HG03097 (cell line): ENCODE measurements around the gene LGALS14.
"Not testable (repeated sequence)": the region's sequence is repeated elsewhere in the genome, so short reads cannot be mapped to it uniquely, and the experiment has no call there.

Source experiments
- ATAC-seq: cut with Tn5 transposase; IDR thresholded peaks from one replicate; pipeline ENCODE4 v1.9.1; 2021; ENCODE audit not compliant: unreplicated experiment, low FRiP score

Gene LGALS14

DNA sequence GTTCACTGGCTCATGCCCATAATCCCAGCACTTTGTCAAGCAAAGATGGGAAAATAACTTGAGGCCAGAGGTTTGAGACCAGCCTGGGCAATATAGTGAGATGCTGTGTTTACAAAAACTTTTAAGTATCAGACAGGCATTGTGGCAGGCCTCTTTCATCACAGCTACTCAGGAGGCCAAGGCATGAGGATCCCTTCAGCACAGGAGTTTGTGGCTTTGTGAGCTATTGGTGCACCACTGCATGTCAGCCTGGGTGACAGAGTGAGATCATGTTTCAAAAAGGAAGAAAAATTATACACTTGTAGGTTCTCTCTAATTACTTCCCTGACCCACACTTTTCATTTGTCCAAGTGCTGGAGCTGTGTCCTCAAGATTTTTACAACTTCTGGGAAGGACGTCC is 11.5 kb upstream of the LGALS14 start:
- no peak for ATAC-seq

DNA sequence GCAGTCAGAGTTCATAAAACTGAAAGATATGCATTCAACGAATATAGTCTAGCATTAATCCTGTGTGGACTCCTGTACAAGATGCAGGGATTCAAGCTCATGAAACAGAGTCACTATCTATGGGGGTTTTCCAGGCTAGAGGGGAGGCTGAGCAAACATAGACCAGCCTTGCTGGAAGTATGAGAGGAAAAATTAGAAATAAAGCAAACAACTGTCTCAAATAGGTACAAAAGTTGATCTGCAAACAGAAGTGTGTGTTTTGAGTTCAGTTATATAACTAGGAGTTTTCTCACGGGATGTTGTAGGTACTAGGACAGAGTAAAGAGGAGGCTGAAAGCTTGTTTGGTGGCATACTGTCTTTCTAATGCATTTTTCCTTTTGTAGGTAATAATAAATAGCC is 8.5 kb upstream of the LGALS14 start:
- no peak for ATAC-seq

DNA sequence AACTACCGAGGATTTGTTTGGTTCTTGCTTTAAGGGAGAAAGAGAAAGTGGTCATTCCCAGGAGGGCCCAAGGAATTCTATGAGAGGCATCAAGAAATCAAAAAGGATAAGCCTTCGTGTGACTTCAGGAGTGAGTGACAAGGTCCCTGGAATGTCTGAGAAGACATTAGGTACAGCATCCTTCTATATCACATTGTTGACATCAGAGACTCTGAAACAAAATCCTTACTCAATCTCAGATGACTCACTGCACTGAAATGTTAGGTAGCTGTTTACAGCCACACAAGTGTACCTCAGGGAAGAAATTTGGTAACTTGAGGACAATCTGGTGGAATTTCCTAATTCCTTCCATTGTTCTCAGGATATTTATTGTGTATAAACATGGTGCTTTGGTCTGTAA is 7.9 kb upstream of the LGALS14 start:
- ATAC-seq: no peak

- ATAC-seq: no peak
Observed at GRCh38 chr19:39698535-39698934, 5.7 kb upstream of the LGALS14 start.

DNA sequence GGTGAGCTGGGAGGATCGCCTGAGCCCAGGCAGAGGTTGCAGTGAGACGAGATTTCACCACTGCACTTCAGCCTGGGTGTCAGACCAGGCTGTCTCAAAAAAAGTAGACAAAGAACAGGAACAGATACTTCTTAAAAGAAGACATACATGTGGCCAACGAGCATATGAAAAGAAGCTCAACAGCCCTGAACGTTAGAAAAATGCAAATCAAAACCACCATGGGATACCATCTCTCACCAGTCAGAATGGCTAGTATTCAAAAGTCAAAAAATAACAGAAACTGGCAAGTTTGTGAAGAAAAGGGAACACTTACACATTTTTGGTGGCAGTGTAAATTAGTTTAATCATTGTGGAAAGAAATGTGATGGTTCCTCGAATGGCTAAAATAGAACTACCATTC is 3.0 kb upstream of the LGALS14 start:
- ATAC-seq: no peak

DNA sequence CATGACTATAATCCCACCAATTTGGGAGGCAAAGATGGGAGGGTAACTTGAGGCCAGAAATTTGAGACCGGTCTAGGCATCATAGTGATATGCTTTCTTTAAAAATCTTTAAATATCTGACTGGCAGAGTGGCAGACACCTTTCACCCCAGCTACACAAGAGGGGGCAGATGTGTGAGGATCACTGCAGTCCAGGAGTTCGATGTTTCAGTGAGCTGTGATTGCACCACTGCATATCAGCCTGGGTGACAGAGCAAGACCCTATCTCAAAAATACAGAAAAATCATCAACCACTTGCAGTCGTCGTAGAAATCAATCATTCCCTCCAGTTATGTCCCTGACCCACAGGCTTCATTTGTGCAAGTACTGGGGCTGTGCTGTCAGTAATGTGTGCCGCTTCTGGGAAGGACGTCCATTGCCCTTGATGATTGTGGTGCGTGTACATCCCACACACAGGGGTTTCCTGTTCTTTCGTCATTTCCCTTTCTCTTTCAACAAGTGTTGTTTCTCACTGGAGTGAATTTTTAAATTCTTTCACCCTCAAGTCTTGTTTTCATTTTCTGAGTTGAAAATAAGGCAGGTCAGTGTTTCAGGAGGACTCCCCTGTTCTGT is 1.4 kb downstream of the LGALS14 start:
- ATAC-seq: no peak

GRCh38 chr19:39708594-39708993 is 4.3 kb downstream of the LGALS14 start:
- ATAC-seq: no peak

- ATAC-seq: no peak
Observed at GRCh38 chr19:39709026-39709872, 5.0 kb downstream of the LGALS14 start.

GRCh38 chr19:39710333-39710890 is 6.1 kb downstream of the LGALS14 start:
- ATAC-seq: no peak

GRCh38 chr19:39720144-39720543 is 15.9 kb downstream of the LGALS14 start:
- not testable (repeated sequence) for ATAC-seq

- ATAC-seq: no peak
Observed at GRCh38 chr19:39725995-39726394, 21.7 kb downstream of the LGALS14 start.

GRCh38 chr19:39727070-39727800 is 23.0 kb downstream of the LGALS14 start:
- ATAC-seq: no peak

DNA sequence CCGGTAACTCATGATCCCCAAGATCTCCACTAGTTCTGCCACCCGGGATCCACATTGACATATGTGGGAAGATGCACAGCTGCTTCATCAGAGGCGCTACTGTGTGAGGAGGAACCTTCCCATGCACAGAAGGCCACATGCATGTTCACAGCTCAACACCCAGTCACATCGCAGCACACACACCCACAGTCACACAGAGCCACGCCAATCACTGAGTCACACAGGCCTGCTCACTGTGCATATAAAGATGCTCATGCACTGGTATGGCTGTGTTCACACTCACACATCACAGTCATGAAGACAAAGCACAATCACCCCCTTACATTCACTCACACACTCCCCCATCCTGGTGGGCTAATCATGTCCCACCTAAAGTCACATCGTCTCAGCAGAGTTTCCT is 23.8 kb downstream of the LGALS14 start:
- no peak for ATAC-seq

GRCh38 chr19:39729594-39729993 is 25.3 kb downstream of the LGALS14 start:
- ATAC-seq: no peak

GRCh38 chr19:39731685-39732084 is 27.4 kb downstream of the LGALS14 start:
- ATAC-seq: no peak

- ATAC-seq: no peak
Observed at GRCh38 chr19:39733841-39734240, 29.6 kb downstream of the LGALS14 start.

DNA sequence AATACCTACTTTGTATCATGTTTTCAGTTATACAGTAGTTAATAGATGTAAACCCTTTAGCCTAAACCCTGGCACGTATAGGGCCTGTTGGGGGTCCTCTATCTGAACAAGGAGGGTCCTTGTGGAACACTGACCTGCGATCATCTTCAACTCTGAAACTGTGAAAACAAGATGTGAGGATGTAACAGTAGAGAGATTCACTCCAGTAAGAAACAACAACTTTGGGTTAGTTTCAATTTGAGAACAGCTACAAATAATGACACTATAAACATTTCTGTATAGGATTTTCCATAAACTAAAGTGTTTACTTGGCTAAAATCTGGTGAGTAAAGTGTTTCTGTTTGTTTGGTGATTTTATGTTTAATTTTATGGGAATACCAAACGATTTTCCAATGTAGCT is 31.4 kb downstream of the LGALS14 start:
- ATAC-seq: no peak

- ATAC-seq: no peak
Observed at GRCh38 chr19:39736088-39736487, 31.8 kb downstream of the LGALS14 start.

- no peak for ATAC-seq
Observed at GRCh38 chr19:39737351-39737750, 33.1 kb downstream of the LGALS14 start.

GRCh38 chr19:39737891-39738290 is 33.6 kb downstream of the LGALS14 start, which contains the start of gene CLC:
CLC (minus strand) TSS chr19:39738029; CDS start chr19:39737952, 77 bp downstream.
- no peak for ATAC-seq

- ATAC-seq: no peak
Observed at GRCh38 chr19:39738814-39739213, 34.5 kb downstream of the LGALS14 start.
